Vagina (tissue), 2 donors: Measurements from ENCODE around the gene GRAMD1B.

Experiments used
- POLR2AphosphoS5 ChIP-seq, 2 donors: sonication (generic); formaldehyde crosslinking; IDR thresholded peaks; one replicate each; pipeline ENCODE4 v1.9.0; 2017; ENCODE audit warnings: antibody characterized with exemption in 2 of 2, mild to moderate bottlenecking in 2 of 2, low read depth in 1 of 2; ENCODE audit not compliant: insufficient read depth in 1 of 2
- TF ChIP-seq, protein P1 (sequence below), 3 experiments: fragments of 450-650 bp in 2 of 3; fragments of 200-600 bp in 1 of 3; sonication (generic) in 1 of 3; IDR thresholded peaks; one replicate each; pipeline ENCODE4 v1.5.1; 2017 to 2019; ENCODE audit warnings: antibody characterized with exemption in 3 of 3, mild to moderate bottlenecking in 2 of 3, moderate library complexity in 2 of 3

DNA sequence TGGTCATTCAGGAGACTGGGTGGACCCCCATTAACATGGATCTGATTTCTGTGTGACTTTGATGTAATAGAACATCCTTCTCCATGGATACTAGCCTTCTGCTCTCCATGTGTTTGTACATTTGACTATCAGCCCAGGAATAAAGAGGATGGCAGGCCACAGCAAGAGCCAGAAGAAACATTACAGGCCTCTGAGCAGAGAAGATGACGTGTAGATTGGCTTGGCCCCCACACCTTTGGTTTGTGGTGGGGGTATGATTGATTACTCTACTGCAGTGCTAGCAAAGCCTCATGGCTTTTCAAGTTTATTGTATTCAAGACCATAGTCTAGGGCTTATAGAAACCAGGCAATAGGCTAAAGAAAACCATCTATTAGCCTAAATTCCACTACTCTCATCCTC lies 77.0 kb downstream of the GRAMD1B start:
- TF ChIP-seq, protein P1, sequence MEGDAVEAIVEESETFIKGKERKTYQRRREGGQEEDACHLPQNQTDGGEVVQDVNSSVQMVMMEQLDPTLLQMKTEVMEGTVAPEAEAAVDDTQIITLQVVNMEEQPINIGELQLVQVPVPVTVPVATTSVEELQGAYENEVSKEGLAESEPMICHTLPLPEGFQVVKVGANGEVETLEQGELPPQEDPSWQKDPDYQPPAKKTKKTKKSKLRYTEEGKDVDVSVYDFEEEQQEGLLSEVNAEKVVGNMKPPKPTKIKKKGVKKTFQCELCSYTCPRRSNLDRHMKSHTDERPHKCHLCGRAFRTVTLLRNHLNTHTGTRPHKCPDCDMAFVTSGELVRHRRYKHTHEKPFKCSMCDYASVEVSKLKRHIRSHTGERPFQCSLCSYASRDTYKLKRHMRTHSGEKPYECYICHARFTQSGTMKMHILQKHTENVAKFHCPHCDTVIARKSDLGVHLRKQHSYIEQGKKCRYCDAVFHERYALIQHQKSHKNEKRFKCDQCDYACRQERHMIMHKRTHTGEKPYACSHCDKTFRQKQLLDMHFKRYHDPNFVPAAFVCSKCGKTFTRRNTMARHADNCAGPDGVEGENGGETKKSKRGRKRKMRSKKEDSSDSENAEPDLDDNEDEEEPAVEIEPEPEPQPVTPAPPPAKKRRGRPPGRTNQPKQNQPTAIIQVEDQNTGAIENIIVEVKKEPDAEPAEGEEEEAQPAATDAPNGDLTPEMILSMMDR (IDR thresholded peaks at IDR 0.05), result no peak
- no peak for TF ChIP-seq POLR2AphosphoS5 (IDR thresholded peaks at IDR 0.05; ENCODE audit: insufficient read depth in 1 of 2, low read depth in 1 of 2)
